ENCODE measurements around the gene SLC12A5. TPM values are rescaled to one million over a fixed set of nuclear protein-coding genes. Genes with fewer than 3 reads are reported as not detected.

SLC12A5 gene
- total RNA-seq, result not detected

GRCh38 chr20:46028772-46029371, at the start of gene SLC12A5:
SLC12A5 (plus strand) TSS chr20:46029215; CDS start chr20:46029345, 130 bp downstream.

GRCh38 chr20:46089417-46090388, 60.7 kb downstream of the SLC12A5 start, which contains the start of gene NCOA5:
NCOA5 (minus strand) TSS chr20:46089962; CDS start chr20:46079424, 10,538 bp downstream.

Other genes starting within 250 kb of the SLC12A5 start
- under 1 TPM in 1 of 2 donors, not detected in 1; 0.33 TPM for gene WFDC3, start 237.3 kb upstream of the SLC12A5 start, total RNA-seq
- gene DNTTIP1, start 237.3 kb upstream of the SLC12A5 start, total RNA-seq, result 10 to 100 TPM in 1 of 2 donors, 1 to 10 TPM in 1; 6.2 to 10.3 TPM
- 10 to 100 TPM; 42.3 to 85.6 TPM for gene UBE2C, start 216.6 kb upstream of the SLC12A5 start, total RNA-seq
- gene TNNC2, start 201.9 kb upstream of the SLC12A5 start, total RNA-seq, result not detected
- 10 to 100 TPM; 25.6 to 34.1 TPM for gene SNX21, start 195.4 kb upstream of the SLC12A5 start, total RNA-seq
- gene ACOT8, start 171.8 kb upstream of the SLC12A5 start, total RNA-seq, result 10 to 100 TPM; 41.0 to 41.6 TPM
- 1 to 10 TPM; 4.7 to 4.8 TPM for gene ZSWIM3, start 171.6 kb upstream of the SLC12A5 start, total RNA-seq
- gene ZSWIM1, start 148.0 kb upstream of the SLC12A5 start, total RNA-seq, result 10 to 100 TPM in 1 of 2 donors, 1 to 10 TPM in 1; 10.0 to 10.7 TPM
- gene SPATA25, start 141.6 kb upstream of the SLC12A5 start, total RNA-seq, result under 1 TPM in 1 of 2 donors, not detected in 1; 0.69 TPM
- gene NEURL2, start 138.0 kb upstream of the SLC12A5 start, total RNA-seq, result 1 to 10 TPM; 3.3 to 4.1 TPM
- gene CTSA, start 137.9 kb upstream of the SLC12A5 start, total RNA-seq, result 10 to 100 TPM; 89.8 to 92.9 TPM
- 10 to 100 TPM; 41.3 to 52.0 TPM for gene PLTP, start 117.1 kb upstream of the SLC12A5 start, total RNA-seq
- 10 to 100 TPM; 12.7 to 13.8 TPM for gene PCIF1, start 94.5 kb upstream of the SLC12A5 start, total RNA-seq
- 10 to 100 TPM; 14.0 to 16.5 TPM for gene ZNF335, start 57.0 kb upstream of the SLC12A5 start, total RNA-seq
- gene MMP9, start 20.3 kb upstream of the SLC12A5 start, total RNA-seq, result not detected
- gene NCOA5, start 60.7 kb downstream of the SLC12A5 start, total RNA-seq, result 10 to 100 TPM; 14.1 to 17.3 TPM
- gene CD40, start 89.1 kb downstream of the SLC12A5 start, total RNA-seq, result 1 to 10 TPM; 2.3 to 2.4 TPM

Measured in melanocyte of skin (primary cell).